GM10248 (cell line): ENCODE measurements around the gene POLR1E.
A peak's percentile ranks its signal among the peaks of the same experiment; 100 is the strongest.

Experiments used
- CTCF ChIA-PET: fragments of 300-600 bp; sonication (Branson Sonifier 250); formaldehyde crosslinking; extraction: SDS; loops from one replicate; lab custom pipeline; 2021; ENCODE audit warnings: antibody characterized with exemption; lab: Yijun Ruan, JAX
- POLR2A ChIA-PET: fragments of 350-650 bp; sonication (Branson Sonifier 250); formaldehyde crosslinking; extraction: SDS; loops from one replicate; lab custom pipeline; 2020; ENCODE audit warnings: antibody characterized with exemption; lab: Yijun Ruan, JAX
- DNase-seq: peaks from one replicate; pipeline ENCODE4 v3.0.0; 2012; ENCODE audit errors: extremely low spot score
- TF ChIP-seq, protein P1 (sequence below): IDR thresholded peaks from 2 replicates; pipeline ENCODE4 v1.5.1; 2012; ENCODE audit warnings: mild to moderate bottlenecking, low read depth; ENCODE audit errors: extremely low read depth, missing control alignments, control extremely low read depth

POLR1E gene

DNA sequence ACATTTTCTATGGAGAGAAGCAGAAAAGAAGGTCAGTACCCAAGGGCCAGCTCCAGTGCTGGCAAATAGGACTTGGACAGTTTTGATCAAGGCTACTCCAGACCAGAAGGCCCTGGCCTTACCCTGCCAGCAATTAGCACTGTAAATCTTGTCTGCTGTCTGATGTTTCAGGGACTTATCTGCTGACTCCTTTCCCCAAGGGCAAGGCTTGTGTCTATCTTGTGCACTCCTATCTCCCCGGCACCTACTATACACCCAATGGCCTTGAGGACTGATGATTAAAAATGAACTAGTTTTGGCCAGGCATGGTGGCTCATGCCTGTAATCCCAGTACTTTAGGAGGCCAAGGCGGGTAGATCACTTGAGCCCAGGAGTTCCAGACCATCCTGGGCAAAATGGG is 37.2 kb downstream of the POLR1E start:
- TF ChIP-seq, protein P1, sequence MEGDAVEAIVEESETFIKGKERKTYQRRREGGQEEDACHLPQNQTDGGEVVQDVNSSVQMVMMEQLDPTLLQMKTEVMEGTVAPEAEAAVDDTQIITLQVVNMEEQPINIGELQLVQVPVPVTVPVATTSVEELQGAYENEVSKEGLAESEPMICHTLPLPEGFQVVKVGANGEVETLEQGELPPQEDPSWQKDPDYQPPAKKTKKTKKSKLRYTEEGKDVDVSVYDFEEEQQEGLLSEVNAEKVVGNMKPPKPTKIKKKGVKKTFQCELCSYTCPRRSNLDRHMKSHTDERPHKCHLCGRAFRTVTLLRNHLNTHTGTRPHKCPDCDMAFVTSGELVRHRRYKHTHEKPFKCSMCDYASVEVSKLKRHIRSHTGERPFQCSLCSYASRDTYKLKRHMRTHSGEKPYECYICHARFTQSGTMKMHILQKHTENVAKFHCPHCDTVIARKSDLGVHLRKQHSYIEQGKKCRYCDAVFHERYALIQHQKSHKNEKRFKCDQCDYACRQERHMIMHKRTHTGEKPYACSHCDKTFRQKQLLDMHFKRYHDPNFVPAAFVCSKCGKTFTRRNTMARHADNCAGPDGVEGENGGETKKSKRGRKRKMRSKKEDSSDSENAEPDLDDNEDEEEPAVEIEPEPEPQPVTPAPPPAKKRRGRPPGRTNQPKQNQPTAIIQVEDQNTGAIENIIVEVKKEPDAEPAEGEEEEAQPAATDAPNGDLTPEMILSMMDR, result no peak
- ChIA-PET POLR2A (no interaction called here), CTCF (no interaction called here)
- no peak for DNase-seq

DNA sequence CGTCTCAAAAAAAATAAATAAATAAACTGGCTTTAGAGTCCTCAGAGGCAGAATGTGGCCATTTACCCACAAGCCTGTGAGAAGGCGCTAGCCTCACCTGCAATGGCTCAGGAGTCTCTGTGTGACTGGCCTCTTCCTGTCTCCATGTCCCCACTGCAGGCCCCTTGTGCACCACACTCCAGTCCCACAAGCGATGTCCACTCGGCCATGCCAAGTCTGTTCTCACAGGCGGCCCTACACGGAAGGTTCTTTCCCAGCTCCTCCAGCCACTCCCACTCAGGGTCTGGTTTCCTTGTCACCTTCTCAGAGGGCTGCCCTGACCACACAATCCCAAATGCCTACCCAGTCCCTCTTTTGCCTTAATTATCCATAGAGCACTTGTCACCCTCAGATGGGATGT is 38.2 kb downstream of the POLR1E start:
- TF ChIP-seq, protein P1, result no peak
- DNase-seq, result no peak
- ChIA-PET CTCF (no interaction called here), POLR2A (no interaction called here)

DNA sequence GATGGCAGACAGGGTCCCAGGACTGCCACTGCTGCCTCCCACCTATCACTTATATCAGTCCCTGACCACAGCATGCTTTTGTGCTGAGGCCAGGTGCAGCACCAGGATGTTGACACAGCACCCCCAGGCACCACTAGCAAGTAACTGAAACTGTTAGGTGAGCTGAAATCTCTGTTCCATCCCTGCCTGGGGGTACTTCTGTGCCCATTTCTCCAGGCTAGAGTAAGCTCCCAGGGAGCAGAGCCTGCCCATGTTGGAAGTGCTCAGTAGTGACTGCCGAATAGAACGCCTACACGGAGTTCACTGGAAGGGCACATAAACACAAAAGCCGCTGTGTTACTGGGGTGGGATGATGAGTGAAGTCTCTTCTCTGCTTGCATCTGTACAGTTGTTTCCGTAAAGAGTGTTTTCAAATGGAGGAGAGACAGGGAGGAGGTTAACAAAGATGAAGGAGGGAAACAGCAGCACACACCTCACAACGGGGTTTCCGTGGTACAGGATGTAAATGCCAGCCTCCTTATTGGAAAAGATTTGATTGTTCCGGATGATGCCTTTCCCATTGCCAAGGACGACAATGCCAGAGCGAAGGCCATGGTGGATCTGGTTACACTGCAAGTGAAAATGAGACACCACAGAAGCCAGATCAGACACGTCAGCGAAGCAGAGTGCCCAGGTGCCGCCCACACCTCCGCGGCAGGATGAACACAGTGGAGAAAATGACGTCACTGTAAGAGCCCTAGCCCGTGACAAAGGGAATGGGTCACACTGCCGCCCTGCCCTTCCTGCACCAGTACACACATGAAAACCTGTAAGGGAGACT is 43.1 kb downstream of the POLR1E start:
- ChIA-PET CTCF (interaction anchor here (1.1 kb wide), 1 partner anchor 65 kb away, joined by 3 read pairs; no protein-coding TSS in a partner anchor), POLR2A (interaction anchor here (0.6 kb wide), 1 partner anchor 40 kb away, joined by 3 read pairs; no protein-coding TSS in a partner anchor)
- TF ChIP-seq, protein P1, result no peak
- DNase-seq, result peak; percentile 81

DNA sequence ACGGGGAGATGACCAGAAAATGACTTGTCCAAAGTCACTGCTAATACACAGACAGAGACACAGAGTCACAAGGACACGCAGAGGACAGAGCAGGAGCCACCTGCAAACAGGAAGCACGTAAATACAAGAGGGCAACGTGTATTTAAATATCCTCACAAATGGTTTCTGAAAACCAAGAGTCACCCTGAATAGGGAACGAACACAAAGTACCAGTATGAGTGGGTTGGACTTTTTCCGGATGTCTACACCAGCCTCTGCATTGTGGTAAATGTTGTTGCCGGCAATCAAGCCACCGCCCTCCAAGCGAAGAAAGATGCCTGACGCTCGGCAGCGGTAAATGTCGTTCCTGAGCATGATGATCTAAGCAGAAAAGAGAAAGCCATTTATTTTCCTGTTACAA is 46.0 kb downstream of the POLR1E start:
- CTCF ChIA-PET, result no interaction called here
- no peak for DNase-seq
- TF ChIP-seq, protein P1, result no peak
- POLR2A ChIA-PET, result no interaction called here

DNA sequence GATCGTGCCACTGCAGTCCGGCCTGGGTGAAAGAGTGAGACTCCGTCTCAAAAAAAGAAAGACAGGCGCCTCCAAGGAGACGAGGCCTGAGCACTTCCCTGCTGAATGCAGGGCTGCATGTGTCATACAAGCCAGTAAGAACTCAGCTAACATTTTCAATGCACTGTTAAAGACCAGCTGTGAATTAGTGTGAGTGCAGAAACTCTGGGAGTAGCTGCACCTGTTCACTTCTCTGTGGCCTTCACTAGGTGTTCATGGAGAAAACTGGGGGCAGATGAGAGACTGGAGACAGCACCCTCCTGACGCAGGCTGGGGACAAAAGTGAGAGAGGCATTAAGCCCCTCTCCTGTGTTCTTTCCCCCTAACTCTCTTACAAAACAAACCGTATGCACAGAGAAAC is 48.7 kb downstream of the POLR1E start:
- POLR2A ChIA-PET, result no interaction called here
- TF ChIP-seq, protein P1, result no peak
- CTCF ChIA-PET, result no interaction called here

DNA sequence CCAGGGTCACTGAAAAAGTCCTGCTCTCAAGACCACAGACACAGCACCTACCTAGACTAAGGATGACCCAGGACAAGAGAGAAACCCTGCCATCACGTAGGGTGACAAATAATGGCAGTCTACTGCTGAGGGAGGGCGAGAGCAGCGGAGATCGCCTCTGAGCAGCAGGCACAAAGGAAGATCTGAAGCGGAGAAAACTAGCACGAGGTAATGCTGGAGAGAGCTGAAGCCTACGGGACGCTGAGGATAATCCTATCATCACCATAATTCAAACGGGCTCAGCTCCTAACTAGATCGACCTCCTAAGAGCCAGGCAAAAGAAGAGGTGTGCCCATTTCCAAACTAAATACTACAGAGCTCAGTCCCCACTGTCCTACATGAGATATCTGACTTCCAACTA is 49.2 kb downstream of the POLR1E start:
- CTCF ChIA-PET, result no interaction called here

More for the DNA sequence above, 48.7 kb downstream of the POLR1E start:
- DNase-seq, result no peak

More for the DNA sequence above, 49.2 kb downstream of the POLR1E start:
- TF ChIP-seq, protein P1, result no peak
- no peak for DNase-seq
- POLR2A ChIA-PET, result no interaction called here
